GM19328 (cell line): ENCODE data around the gene MAN1B1.

Experiments
- ATAC-seq: cut with Tn5 transposase; IDR thresholded peaks from one replicate; pipeline ENCODE4 v1.9.1; 2021; ENCODE audit warnings: mild to moderate bottlenecking, moderate library complexity; ENCODE audit not compliant: unreplicated experiment

The MAN1B1 gene

GRCh38 chr9:137141976-137142936 lies 55.5 kb downstream of the MAN1B1 start:
- ATAC-seq = no peak

DNA sequence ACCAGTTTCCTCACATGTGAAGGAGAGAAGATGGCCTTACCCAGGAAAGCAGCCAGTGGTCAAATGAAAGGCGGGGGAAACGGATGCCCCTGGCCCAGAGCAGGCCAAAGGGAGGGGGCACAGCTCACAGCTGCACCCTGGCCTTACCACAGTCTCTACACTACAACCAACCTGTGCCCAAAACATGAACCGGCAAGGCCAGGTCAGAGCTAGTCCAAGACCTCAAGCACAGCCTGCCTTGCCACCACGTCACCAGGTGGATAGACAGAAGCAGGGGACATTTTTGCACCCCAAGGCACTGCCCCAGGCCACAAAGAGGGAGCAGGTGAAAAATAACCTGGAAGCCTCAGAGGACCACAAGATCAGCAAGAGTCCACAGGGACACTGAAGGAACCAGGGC lies 56.7 kb downstream of the MAN1B1 start:
- ATAC-seq = no peak

DNA sequence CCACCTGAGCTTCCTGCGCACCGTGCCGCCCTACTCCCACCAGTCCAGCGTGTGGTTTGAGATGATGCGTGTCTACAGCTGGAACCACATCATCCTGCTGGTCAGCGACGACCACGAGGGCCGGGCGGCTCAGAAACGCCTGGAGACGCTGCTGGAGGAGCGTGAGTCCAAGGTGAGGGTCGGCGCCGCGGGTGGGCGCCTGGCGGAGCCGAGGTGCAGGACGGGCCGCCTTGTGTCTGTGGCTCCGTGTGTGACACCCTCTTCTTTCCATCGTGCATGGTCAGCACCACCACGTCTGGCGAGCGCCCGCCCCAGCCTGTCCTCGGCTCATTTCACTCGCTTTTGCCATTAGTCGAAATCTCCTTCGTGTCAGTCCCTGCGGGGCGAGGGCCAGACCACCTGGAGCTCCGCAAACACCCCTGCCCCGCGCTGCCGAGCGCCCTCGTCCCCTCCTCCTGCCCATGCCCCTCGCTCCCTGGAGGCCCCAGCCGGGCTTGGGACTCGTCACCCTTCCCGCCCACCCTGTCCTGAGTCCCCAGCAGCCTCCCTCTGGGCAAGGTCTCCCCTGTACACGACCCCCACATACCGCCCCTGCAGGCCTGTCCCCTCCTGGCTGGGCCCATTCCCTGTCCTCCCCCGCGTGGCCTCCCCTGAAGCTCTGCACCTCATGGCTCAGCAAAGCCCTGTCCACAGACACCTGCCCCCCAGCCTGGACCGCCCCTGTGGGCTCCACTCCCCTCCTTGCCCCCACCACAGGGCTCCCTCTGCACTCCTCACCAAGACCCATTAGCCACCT lies 59.1 kb downstream of the MAN1B1 start:
- ATAC-seq = no peak

DNA sequence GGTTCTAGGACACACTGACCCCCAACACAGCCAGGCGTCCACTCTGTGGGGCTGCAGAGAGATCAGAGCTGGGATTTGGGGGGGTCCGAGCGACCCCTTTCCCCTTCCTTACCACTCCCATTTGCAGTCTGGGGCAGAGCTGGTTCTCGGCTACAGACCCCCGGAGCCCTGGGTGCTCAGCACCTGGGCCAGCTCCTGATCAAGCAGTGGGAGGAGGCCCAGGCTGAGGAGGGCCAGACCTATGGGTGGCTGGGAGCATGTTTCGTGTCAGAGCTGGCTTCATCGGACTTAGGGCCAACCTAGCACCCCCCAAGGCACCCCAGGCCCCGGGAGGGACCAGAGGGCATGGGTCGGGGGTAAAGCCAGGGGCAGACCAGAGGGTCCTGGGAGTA lies 59.7 kb downstream of the MAN1B1 start:
- ATAC-seq = no peak

- no peak for ATAC-seq
Measured at GRCh38 chr9:137147091-137147792, 60.5 kb downstream of the MAN1B1 start.

DNA sequence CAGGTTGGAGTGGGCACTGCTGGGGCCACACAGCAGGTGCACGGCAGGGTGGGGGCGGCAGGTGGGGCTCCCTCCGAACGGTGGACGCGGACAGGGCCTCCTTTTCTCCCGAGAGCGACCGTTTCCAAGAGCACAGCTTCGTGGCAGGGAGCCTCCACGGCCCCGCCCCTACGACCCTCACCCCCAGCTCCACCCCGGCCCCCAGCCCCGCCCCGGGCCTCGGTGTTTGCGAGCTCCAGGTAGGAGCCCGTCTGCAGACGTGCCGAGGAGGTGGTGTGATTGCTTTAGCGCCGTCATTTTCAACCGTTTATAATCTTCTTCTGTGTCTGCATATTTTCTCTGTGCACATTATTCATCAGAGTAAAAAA lies 61.0 kb downstream of the MAN1B1 start:
- no peak for ATAC-seq

DNA sequence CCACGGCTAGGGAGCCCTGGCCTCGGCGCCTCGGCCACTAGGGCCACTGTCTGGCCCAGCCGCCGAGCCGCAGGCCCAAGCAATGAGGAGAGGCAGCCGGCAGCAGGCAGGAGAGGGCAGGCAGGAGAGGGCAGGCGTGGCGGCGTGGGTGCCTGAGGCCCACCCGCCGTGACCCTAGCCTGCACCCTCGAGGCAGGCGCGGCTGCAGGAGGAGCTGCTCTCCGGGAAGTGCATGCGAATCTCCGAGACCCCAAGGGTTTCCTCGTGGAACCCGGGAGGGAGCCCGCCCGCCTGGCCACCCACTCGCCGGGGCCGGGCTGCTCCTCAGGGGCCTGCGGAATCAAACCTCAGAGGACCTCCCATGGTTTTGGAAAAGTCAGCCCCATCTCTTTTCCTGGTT lies 61.5 kb downstream of the MAN1B1 start:
- no peak for ATAC-seq

- no peak for ATAC-seq
Measured at GRCh38 chr9:137148661-137149060, 61.9 kb downstream of the MAN1B1 start.

DNA sequence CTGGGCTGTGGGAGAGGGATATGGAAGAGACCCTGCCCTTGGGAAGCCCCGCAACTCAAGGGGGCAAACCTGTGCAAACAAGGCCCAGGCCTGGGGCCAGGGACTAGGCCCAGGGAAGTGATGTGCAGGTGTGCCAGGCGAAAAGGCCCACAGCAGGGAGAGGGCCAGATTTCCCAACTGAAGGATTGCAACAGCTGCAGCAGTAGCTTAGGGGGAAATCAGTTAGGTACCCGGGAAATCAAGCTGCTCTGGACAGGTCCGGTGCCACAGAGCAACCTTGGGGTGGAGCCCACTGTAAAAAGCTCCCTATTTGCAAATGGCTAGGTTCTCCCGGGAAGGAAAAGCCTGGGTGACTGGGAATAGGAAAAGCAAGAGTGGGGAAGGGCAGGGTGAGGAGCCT lies 62.6 kb downstream of the MAN1B1 start:
- no peak for ATAC-seq

DNA sequence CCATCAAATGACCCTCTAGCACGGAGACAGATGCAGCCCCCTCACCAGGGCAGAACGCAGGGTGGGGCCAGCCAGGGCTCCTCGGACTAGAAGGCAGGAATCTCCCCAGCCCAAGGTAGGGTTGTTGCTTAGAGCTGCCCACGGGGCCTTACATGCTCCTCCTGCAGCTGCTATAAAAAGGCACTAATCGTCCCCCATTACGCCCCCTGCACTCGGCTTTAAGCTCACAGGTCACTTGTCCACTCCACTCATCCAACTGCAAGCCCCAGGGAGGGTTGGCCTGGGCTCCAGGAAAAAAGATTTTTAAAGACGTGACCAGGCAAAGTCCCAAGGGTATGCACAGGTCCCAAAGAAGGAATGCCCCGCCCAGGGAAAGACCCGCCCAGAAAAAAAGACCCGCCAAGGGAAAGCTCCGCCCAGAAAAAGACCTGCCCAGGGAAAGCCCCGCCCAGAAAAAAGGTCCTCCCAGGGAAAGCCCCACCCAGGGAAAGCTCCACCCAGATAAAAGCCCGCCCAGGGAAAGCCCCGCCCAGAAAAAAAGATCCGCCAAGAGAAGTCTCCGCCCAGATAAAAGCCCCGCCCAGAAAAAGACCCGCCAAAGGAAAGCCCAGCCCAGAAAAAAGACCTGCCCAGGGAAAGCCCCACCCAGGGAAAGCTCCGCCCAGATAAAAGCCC lies 63.3 kb downstream of the MAN1B1 start:
- ATAC-seq = no peak

DNA sequence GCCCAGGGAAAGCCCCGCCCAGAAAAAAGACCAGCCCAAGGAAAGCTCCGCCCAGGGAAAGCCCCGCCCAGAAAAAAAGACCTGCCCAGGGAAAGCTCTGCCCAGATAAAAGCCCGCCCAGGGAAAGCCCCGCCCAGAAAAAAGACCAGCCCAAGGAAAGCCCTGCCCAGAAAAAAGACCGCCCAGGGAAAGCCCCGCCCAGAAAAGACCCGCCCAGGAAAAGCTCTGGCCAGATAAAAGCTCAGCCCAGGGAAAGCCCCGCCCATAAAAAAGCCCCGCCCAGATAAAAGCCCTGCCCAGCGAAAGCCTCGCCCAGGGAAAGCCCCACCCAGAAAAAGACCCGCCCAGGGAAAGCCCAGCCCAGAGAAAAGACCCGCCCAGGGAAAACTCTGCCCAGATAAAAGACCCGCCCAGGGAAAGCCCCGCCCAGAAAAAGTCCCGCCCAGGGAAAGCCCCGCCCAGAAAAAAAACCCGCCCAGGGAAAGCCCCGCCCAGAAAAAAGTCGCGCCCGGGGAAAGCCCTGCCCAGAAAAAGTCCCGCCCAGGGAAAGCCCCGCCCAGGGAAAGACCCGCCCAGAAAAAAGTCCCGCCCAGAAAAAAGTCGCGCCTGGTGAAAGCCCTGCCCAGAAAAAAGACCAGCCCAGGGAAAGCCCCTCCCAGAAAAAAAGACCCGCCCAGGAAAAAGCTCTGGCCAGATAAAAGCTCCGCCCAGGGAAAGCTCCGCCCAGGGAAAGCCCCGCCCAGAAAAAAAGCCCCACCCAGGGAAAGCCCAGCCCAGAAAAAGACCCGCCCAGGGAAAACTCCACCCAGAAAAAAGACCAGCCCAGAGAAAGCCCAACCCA lies 64.1 kb downstream of the MAN1B1 start:
- ATAC-seq = no peak

DNA sequence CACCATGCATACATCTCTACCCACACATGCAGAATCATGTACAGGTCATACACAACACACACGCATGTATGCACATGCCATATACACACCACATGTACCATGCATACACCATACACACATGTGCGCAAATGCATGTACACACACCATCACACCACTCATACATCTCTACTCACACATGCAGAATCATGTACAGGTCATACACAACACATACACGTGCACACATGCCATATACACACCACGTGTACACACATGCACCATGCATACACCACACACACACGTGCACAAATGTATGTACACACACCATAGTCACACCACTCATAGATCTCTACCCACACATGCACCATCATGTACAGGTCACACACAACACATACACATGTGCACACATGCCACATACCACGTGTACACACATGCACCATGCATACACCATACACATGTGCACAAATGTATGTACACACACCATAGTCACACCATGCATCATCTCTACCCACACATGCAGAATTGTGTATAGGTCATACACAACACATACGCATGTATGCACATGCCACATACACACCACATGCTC lies 66.1 kb downstream of the MAN1B1 start:
- ATAC-seq = no peak

DNA sequence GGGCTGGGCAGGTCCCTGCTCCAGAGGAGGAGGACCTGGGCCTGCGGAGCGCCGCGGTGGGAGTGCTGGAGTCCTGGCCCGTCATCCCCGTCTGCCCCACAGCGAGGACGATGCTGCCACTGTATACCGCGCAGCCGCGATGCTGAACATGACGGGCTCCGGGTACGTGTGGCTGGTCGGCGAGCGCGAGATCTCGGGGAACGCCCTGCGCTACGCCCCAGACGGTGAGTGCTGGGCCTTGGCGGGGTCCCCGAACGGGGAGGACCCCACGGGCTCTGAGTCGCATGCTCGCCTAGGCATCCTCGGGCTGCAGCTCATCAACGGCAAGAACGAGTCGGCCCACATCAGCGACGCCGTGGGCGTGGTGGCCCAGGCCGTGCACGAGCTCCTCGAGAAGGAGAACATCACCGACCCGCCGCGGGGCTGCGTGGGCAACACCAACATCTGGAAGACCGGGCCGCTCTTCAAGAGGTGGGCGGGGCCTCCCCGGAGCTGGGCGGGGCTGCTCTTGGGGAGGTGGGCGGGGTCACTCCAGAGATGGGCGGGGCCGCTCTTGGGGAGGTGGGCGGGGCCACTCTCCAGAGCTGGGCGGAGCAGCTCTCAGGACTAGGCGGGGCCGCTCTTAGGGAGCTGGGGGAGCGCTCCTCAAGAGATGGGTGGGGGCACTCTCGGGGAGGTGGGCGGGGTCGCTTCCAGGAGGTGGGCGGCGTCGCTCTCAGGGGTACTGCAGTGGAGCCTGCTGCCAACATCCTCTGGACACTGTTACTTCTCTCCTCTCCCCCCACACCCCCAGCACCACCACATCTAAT lies 70.0 kb downstream of the MAN1B1 start:
- no peak for ATAC-seq

DNA sequence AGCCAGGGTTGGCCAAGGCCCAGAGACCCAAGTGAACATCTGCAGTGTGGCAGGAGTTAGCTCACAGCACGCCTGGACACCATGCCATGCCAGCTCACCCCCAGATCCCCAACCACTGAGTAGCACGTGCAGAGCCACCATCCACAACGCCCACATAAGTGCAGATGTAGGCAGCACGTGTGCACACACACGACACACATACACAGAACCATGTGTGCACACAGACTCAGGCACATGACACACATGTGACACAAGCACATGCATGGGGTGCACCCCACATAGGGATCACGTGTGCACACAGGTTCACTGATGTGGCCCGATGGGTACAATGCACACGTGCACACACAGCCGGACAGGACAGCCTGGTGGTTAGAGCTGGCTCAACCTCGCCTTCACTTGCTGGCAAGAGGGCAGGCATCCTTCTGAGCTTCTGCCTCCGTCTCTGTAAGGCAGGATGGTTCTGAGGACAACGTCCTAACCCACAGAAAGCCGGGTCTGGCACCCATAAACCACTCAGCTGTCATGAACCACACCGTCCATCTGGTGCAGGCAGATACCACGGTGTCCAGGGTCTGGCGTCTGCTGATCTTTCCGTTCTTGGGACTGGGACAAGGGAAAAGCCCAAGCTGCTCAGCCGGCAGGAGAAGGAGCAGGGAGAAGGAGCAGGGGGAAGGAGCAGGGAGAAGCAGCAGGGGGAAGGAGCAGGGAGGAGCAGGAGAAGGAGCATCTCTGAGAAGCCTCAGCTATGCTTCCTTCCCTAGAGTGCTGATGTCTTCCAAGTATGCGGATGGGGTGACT lies 71.0 kb downstream of the MAN1B1 start:
- ATAC-seq = no peak

GRCh38 chr9:137158625-137159024 lies 71.8 kb downstream of the MAN1B1 start:
- no peak for ATAC-seq
